Measurements from ENCODE around the gene GRN. TPM values are rescaled to one million over a fixed set of nuclear protein-coding genes. Genes with fewer than 3 reads are reported as not detected.
A peak's percentile ranks its signal among the peaks of the same experiment; 100 is the strongest.

GRN gene
- total RNA-seq, 1 donor from 2014 or later = 160 TPM

DNA sequence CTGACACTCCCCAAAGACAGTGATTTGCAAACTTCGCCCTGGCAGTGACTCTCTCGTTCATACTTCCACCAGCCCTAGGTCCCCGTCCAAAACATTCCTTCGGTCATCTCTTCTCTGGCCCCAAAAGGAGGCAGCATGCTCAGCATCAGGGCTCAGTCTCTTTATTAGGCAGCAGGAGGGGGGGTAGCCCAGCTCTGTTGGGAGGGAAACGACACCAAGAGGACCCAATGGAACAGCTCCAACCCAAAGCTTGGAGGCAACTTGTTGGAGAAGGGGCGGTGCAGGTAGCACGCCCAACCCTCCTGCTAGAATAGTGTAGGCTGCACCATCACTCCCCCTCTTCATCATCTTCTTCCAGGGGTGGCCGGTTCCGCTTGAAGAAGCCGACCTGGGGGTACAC is 26.9 kb downstream of the GRN start:
- Histone ChIP-seq H3K4me1 (peaks cover 13% of the 10 kb centered on the region), H3K27me3 (ENCODE audit: low read depth) (peaks cover 38% of the 10 kb centered on the region), H3K36me3 (no peaks in the 10 kb centered on the region), H3K4me3 (no peak overlapping the region), H3K27ac (replicated peaks) (no peak overlapping the region), H3K9me3 (replicated peaks) (no peaks in the 10 kb centered on the region)
- TF ChIP-seq, protein P1, sequence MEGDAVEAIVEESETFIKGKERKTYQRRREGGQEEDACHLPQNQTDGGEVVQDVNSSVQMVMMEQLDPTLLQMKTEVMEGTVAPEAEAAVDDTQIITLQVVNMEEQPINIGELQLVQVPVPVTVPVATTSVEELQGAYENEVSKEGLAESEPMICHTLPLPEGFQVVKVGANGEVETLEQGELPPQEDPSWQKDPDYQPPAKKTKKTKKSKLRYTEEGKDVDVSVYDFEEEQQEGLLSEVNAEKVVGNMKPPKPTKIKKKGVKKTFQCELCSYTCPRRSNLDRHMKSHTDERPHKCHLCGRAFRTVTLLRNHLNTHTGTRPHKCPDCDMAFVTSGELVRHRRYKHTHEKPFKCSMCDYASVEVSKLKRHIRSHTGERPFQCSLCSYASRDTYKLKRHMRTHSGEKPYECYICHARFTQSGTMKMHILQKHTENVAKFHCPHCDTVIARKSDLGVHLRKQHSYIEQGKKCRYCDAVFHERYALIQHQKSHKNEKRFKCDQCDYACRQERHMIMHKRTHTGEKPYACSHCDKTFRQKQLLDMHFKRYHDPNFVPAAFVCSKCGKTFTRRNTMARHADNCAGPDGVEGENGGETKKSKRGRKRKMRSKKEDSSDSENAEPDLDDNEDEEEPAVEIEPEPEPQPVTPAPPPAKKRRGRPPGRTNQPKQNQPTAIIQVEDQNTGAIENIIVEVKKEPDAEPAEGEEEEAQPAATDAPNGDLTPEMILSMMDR (IDR thresholded peaks at IDR 0.05; ENCODE audit: borderline replicate concordance) = no peak
- DNase-seq = no peak
- intact Hi-C loops (cut with micrococcal nuclease) = no loop called here

DNA sequence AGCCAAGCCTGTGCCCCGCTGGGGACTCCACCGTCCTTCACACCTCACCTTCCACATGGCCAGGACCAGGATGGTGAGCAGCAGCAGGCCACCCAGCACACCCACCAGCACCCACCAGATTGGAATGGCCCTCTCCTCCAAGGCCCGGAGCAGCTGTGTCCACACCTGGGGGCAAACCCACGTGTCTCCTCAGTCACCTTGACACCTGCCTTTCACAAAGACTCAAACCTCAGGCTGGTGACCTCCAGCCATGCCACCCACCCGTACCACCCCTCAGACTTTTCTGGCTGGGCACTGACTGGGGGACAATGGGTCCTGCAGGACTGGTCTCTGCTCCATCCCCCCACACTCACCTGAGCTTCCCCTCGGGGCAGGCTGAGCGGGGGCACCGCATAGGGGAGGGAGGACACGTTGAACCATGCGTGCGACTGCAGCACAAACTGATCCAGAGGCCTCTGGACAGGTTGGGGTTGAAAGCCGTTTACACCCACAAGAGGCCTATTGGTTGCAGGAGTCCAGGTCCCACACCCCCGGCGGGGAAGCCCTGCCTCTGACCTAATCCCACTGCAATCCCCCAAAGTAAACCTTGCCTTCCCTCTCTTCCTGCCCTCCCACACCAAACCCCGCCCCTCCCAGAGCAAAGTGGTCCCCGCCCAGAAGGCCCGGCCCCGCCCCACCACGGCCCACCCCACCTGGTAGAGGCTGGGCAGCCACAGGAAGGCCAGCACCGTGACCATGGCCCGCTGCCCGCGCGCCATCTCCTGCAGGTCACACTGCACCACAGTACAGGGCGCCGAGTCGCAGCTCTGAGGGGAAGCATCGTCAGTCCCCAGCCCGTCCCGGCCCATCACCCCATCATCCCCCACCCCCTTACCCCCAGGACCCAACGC is 29.4 kb downstream of the GRN start:
- TF ChIP-seq, protein P1 (IDR thresholded peaks at IDR 0.05; ENCODE audit: borderline replicate concordance) = no peak
- intact Hi-C loops (cut with micrococcal nuclease) = no loop called here
- Histone ChIP-seq H3K9me3 (replicated peaks) (no peaks in the 10 kb centered on the region), H3K4me3 (peak overlapping the region; percentile 2), H3K27me3 (ENCODE audit: low read depth) (peaks cover 19% of the 10 kb centered on the region), H3K4me1 (peaks cover 13% of the 10 kb centered on the region), H3K27ac (replicated peaks) (no peak overlapping the region), H3K36me3 (no peaks in the 10 kb centered on the region)
- DNase-seq = no peak

- peaks cover 13% of the 10 kb centered on the region for H3K4me1 ChIP-seq
- TF ChIP-seq, protein P1 (IDR thresholded peaks at IDR 0.05; ENCODE audit: borderline replicate concordance) = no peak
- DNase-seq = no peak
- peak overlapping the region; percentile 2 for H3K4me3 ChIP-seq
- no peak overlapping the region for H3K27ac ChIP-seq (replicated peaks)
- H3K9me3 ChIP-seq (replicated peaks) = no peaks in the 10 kb centered on the region
- intact Hi-C loops (cut with micrococcal nuclease) = no loop called here
- H3K36me3 ChIP-seq = no peaks in the 10 kb centered on the region
- H3K27me3 ChIP-seq (ENCODE audit: low read depth) = peaks cover 10% of the 10 kb centered on the region
Measured at GRCh38 chr17:44375196-44376017, 30.3 kb downstream of the GRN start.

DNA sequence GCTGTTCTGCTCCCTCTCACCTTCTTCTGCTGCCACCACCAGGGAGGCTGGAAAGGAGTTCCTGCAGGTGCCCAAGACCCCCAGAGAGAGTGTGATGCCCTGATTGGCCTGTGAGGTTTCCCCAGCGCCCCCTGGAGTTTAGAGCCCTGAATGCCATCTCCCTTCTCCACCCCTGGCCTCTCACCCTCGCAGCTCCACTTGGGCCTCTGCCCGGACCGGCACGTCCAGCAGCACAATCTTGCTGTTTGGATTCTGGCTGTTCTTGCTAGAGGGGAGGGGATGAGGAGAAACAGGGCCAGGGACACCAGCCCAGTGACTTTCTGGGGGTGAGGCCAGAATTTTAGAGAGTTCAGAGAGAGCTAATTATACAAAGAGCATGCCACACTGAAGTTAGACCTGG is 31.0 kb downstream of the GRN start:
- H3K4me1 ChIP-seq = peaks cover 13% of the 10 kb centered on the region
- H3K4me3 ChIP-seq = no peak overlapping the region
- intact Hi-C loops (cut with micrococcal nuclease) = no loop called here
- H3K9me3 ChIP-seq (replicated peaks) = no peaks in the 10 kb centered on the region
- H3K27me3 ChIP-seq (ENCODE audit: low read depth) = peaks cover 8% of the 10 kb centered on the region
- DNase-seq = peak; percentile 56
- no peak overlapping the region for H3K27ac ChIP-seq (replicated peaks)
- TF ChIP-seq, protein P1 (IDR thresholded peaks at IDR 0.05; ENCODE audit: borderline replicate concordance) = peak; percentile 50
- no peaks in the 10 kb centered on the region for H3K36me3 ChIP-seq

DNA sequence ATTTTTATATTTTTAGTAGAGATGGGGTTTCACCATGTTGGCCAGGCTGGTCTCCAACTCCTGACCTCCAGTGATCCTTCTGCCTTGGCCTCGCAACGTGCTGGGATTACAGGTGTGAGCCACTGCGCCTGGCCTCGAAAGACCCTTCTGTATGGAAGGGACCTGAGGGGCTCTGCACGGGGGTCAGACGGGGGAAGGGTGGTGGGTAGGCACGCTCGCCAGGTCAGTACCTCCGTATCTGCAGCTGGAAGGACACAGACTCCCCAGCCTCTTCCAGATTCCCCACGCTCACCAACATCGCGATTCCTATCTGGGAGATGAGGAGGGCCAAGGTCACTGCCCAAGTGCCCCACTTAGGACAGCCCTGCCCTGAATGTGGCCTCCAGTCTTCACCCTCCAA is 31.7 kb downstream of the GRN start:
- Histone ChIP-seq H3K36me3 (no peaks in the 10 kb centered on the region), H3K27me3 (ENCODE audit: low read depth) (peaks cover 6% of the 10 kb centered on the region), H3K27ac (replicated peaks) (no peak overlapping the region), H3K9me3 (replicated peaks) (no peaks in the 10 kb centered on the region), H3K4me1 (peaks cover 13% of the 10 kb centered on the region), H3K4me3 (no peak overlapping the region)
- DNase-seq = no peak
- TF ChIP-seq, protein P1 (IDR thresholded peaks at IDR 0.05; ENCODE audit: borderline replicate concordance) = no peak
- intact Hi-C loops (cut with micrococcal nuclease) = no loop called here
